IMR-90 (cell line): ENCODE results near the gene ZDHHC14.

Source experiments
- BHLHE40 ChIP-seq: fragments of 150-350 bp; IDR thresholded peaks from 2 replicates; pipeline ENCODE4 v1.6.1; 2016; ENCODE audit warnings: mild to moderate bottlenecking, low read depth, low read length
- CEBPB ChIP-seq: IDR thresholded peaks from 2 replicates; pipeline ENCODE4 v1.6.1; 2012; ENCODE audit warnings: low read depth, low read length, improper control_type of control experiment
- MAZ ChIP-seq: IDR thresholded peaks from 2 replicates; pipeline ENCODE4 v1.6.1; 2012; ENCODE audit warnings: low read depth, mild to moderate bottlenecking, low read length, improper control_type of control experiment, moderate library complexity, borderline replicate concordance
- MXI1 ChIP-seq: IDR thresholded peaks from 2 replicates; pipeline ENCODE4 v1.6.1; 2012; ENCODE audit warnings: low read depth, mild to moderate bottlenecking, low read length, moderate library complexity, borderline replicate concordance
- POLR2A ChIP-seq: IDR thresholded peaks from 2 replicates; pipeline ENCODE4 v1.6.1; 2012; ENCODE audit warnings: mild to moderate bottlenecking, low read depth, low read length
- RCOR1 ChIP-seq: IDR thresholded peaks from 2 replicates; pipeline ENCODE4 v1.6.1; 2012; ENCODE audit warnings: mild to moderate bottlenecking, low read length, improper control_type of control experiment; ENCODE audit not compliant: insufficient replicate concordance
- TF ChIP-seq, protein P1 (sequence below): conservative IDR thresholded peaks from 2 replicates; pipeline ENCODE4 v1.5.1; 2012; ENCODE audit warnings: mild to moderate bottlenecking, low read depth, low read length, improper control_type of control experiment
- TF ChIP-seq, protein P2 (sequence below): fragments of 150-350 bp; IDR thresholded peaks from 2 replicates; pipeline ENCODE4 v1.6.1; 2017; ENCODE audit warnings: mild to moderate bottlenecking, antibody characterized with exemption, low read length, low read depth
- TF ChIP-seq, protein P3 (sequence below): fragments of 150-350 bp; IDR thresholded peaks from 2 replicates; pipeline ENCODE4 v1.6.1; 2016; ENCODE audit warnings: low read depth, mild to moderate bottlenecking, low read length, moderate library complexity, borderline replicate concordance

DNA sequence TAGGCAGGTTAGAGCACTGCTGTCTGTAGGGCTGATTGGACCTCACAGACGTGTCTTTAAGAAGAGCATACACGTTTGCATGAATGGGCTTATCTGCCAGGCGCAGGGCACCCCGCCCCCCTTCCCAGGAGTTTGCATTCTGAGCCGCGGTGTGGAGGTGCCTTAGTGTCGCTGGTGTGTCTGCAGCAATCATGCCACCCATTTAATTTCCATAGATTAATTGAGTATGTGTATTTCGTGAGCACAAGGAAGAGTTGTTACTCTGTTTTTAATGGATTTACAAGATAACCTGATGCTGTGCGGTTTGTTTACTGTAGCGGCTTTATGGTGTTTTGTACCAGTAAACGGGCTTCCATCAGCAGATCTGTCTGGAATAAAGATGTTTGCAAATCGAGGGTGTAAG is 107.7 kb downstream of the ZDHHC14 start:
- TF ChIP-seq MXI1 (no peak), POLR2A (no peak), RCOR1 (no peak), CEBPB (no peak), BHLHE40 (no peak), MAZ (no peak)
- TF ChIP-seq, protein P1, sequence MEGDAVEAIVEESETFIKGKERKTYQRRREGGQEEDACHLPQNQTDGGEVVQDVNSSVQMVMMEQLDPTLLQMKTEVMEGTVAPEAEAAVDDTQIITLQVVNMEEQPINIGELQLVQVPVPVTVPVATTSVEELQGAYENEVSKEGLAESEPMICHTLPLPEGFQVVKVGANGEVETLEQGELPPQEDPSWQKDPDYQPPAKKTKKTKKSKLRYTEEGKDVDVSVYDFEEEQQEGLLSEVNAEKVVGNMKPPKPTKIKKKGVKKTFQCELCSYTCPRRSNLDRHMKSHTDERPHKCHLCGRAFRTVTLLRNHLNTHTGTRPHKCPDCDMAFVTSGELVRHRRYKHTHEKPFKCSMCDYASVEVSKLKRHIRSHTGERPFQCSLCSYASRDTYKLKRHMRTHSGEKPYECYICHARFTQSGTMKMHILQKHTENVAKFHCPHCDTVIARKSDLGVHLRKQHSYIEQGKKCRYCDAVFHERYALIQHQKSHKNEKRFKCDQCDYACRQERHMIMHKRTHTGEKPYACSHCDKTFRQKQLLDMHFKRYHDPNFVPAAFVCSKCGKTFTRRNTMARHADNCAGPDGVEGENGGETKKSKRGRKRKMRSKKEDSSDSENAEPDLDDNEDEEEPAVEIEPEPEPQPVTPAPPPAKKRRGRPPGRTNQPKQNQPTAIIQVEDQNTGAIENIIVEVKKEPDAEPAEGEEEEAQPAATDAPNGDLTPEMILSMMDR, result no peak
- TF ChIP-seq, protein P2, sequence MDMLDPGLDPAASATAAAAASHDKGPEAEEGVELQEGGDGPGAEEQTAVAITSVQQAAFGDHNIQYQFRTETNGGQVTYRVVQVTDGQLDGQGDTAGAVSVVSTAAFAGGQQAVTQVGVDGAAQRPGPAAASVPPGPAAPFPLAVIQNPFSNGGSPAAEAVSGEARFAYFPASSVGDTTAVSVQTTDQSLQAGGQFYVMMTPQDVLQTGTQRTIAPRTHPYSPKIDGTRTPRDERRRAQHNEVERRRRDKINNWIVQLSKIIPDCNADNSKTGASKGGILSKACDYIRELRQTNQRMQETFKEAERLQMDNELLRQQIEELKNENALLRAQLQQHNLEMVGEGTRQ, result no peak
- TF ChIP-seq, protein P3, sequence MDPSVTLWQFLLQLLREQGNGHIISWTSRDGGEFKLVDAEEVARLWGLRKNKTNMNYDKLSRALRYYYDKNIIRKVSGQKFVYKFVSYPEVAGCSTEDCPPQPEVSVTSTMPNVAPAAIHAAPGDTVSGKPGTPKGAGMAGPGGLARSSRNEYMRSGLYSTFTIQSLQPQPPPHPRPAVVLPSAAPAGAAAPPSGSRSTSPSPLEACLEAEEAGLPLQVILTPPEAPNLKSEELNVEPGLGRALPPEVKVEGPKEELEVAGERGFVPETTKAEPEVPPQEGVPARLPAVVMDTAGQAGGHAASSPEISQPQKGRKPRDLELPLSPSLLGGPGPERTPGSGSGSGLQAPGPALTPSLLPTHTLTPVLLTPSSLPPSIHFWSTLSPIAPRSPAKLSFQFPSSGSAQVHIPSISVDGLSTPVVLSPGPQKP, result no peak
